NOMO-1 treated with DMSO at 0.1 percent for 48 hours (cell line): ENCODE measurements around the gene PCCA.

Experiments
- DNase-seq: peaks from one replicate; lab custom pipeline; 2025; ENCODE audit not compliant: unreplicated experiment; lab: John Stamatoyannopoulos, UW

Gene PCCA

GRCh38 chr13:100451923-100452322 is 363.0 kb downstream of the PCCA start:
- no peak for DNase-seq

DNA sequence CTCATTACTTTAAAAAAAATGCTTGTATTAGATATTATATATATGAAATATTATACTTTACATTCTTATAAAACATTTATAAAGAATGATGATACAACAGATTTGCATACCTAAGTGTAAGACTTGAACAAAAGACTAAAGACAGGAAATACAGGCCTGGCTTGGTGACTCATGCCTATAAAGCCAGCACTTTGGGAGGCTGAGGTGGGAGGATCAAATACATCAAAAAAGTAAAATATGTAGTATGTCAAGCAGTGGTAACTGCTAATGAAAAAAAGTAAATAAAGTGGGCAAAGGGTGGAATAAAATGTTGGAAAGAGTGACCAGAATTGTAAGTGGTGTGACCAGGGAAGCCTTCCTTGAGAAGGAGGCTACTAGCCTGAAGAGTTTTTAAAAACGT is 366.0 kb downstream of the PCCA start:
- DNase-seq, result no peak

GRCh38 chr13:100458673-100459072 is 369.8 kb downstream of the PCCA start:
- no peak for DNase-seq

- no peak for DNase-seq
Measured at GRCh38 chr13:100459747-100460146, 370.9 kb downstream of the PCCA start.

GRCh38 chr13:100460266-100460665 is 371.4 kb downstream of the PCCA start:
- no peak for DNase-seq

DNA sequence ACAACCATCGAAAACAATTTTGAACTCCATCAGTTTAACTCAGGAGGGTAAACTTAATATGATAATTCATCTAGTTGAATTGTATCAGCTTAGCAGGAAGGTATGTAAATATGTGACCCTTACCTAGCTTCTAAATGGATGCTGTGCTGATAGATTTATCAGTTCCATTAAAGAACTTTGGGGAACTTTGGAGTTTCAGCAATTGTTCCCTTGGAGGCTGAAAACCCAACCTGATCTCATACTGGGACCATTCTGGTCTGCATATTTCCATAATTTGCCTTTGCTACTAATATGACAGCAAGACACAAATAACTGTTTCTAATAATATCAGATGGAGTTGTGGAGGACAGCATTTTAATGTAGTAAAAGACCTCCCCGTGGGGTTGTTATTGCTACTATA is 371.9 kb downstream of the PCCA start:
- no peak for DNase-seq

GRCh38 chr13:100461309-100462030 is 372.6 kb downstream of the PCCA start:
- DNase-seq, result no peak

GRCh38 chr13:100464006-100464405 is 375.1 kb downstream of the PCCA start:
- no peak for DNase-seq

- DNase-seq, result no peak
Measured at GRCh38 chr13:100465558-100465957, 376.7 kb downstream of the PCCA start.

DNA sequence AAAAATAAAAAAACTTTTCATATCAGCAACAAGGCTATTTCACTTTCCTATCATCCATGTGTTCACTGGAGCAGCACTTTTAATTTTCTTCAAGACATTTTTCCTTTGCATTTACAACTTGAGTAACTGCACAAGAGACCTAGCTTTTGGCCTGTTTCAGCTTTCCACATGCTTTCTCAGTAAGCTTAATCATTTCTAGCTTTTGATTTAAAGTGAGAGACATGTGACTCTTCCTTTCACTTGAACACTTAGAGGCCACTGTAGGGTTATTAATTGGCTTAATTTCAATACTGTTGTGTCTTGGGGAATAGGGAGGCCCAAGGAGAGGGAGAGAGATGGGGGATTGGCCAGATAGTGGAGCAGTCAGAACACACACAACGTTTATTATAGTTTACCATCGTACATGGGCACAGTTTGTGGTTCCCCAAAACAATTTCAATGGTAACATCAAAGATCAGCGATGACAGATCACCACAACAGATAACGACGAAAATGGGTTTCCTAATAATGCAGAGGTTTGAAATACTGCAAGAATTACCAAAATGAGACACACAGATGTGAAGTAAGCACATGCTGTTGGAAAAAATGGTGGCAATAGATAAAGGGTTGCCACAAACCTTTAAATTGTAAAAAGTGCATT is 382.1 kb downstream of the PCCA start:
- no peak for DNase-seq

DNA sequence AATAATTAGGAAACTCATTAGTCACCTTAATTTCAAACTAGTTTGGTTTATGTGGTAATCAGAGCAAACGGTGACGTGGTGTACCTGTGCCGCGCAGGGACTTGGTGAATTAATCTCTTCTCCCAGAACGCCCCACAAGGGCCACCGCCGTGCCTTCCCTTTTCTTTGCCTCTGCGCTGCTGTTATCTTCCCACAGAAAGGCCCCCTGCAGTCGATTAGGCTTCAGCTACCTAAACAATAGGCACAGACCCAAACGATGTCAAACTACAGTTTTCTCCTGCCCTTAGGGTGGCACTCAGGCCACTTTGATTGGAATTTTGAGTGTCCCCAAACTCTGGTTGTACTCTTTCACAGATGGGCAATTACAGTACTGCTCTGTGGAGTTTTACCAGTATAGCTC is 384.2 kb downstream of the PCCA start:
- no peak for DNase-seq

GRCh38 chr13:100473501-100474044 is 384.7 kb downstream of the PCCA start:
- DNase-seq, result no peak

DNA sequence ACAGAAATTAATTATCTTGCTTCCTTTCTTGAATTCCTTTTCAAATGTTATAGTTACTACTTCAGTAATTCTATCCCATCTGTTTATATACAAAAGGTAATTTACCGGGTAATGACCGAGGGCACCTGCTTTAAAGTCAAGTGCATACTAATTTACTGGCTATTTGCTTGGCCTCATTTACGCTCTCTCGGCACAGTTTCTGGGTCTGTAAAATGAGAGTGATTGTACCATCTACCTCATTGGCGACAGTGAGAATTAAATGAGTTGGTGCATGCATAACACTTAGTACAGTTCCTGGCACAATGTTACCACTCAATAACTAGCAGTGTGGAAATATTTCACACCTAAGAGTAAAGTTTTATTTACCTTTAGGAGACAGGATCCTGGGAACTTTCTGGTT is 388.1 kb downstream of the PCCA start:
- DNase-seq, result no peak

GRCh38 chr13:100478107-100478809 is 389.4 kb downstream of the PCCA start:
- DNase-seq, result no peak

GRCh38 chr13:100480676-100481075 is 391.8 kb downstream of the PCCA start:
- no peak for DNase-seq

GRCh38 chr13:100483139-100483538 is 394.2 kb downstream of the PCCA start:
- DNase-seq, result no peak

DNA sequence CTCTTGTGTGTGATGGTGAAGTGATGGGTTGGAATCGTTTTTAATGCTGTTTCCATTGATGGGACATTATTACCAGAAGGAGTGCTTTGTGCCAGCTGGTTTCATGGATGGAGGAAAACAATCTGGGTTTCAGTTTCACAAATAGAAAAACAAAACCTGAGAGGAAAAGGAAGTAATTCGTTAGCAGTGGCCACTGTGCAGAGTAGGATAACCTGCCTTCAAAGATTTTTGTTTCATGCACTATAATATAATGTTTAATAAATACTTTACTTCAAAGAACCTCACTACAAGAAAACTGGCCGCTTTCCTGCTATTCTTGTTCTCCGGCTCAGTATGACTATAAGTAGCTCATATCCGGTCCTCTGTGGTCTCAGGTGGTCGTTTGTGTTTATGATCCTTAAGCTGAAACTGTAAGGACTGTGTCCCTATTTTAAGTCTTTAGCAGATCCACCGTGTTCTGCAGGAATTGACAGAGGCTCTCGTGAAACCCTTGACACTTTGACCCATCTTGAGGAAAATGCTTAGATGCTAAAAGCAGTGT is 395.0 kb downstream of the PCCA start:
- peak; percentile 23 for DNase-seq

GRCh38 chr13:100484702-100485101 is 395.8 kb downstream of the PCCA start:
- DNase-seq, result no peak

DNA sequence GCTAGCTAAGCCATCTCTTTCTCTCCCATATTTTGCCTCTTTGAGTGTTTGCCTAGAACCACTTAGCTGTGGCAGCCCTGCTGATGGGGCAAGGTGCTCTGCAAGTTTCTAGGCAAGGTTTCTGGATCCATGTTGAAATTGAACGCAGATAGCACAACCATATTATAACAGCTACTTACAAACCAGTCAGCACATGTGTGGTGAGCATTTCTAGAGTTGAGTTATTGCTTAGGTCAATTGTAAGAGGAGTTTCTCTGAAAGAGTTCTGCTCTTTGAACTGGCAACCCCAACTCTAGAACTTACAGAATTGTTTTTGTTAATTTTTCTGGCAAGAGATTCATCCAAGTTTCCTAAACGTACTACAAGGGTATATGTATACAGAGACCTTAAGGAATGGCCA is 396.4 kb downstream of the PCCA start:
- DNase-seq, result no peak

GRCh38 chr13:100490692-100491091 is 401.8 kb downstream of the PCCA start:
- DNase-seq, result no peak

DNA sequence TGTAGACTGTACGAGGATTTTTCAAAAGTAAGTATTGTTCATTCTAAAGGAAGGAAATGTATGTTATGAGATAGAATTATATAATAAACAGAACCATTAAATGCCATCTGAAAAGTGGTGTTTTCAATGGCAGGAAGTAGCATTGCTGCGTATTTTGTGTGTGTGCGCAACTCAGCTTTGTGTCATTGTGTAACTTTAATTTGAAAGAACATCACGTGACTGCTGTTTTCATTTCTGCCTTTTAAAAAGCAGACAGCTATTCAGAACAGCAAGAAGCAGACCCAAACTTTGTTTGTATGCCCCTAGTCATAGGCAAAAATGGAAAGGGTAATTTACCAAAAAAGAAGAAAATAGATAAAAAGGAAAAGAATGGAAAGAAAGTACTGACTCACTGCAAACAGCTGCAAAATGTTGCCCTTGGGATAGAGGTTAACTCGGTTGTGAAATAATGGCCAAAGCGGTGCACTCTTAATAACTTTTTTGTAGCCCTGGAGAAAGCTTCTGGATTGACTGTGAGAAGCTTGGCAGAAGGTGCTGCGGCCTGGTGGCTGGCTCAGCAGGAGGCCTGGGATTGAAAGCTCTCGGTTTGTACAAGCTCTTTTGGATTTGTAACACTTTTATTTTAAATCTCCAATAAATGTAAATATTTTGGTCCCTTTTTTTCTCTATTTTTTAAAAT is 402.4 kb downstream of the PCCA start:
- peak; percentile 75 for DNase-seq
